Astrocyte (in vitro differentiated cells and primary cell): ENCODE results near the gene DRD2. TPM values are rescaled to one million over a fixed set of nuclear protein-coding genes. Genes with fewer than 3 reads are reported as not detected.

Experiments
- DNase-seq: peaks from one replicate; pipeline ENCODE4 v3.0.0-alpha.2; 2010; ENCODE audit warnings: low read depth
- FAIRE-seq: peaks from 2 replicates; lab custom pipeline; 2011; peaks lifted over from hg19 to GRCh38; lab: Jason Lieb, UNC
- H2AFZ ChIP-seq: 2 replicates; pipeline ENCODE4 v1.6.0; 2012; ENCODE audit warnings: low read depth, low read length, inconsistent platforms
- H3K27ac ChIP-seq: 2 replicates; pipeline ENCODE4 v1.5.1; 2011; ENCODE audit warnings: low read depth, low read length, inconsistent platforms
- H3K27me3 ChIP-seq: 2 replicates; pipeline ENCODE4 v1.6.0; 2011; ENCODE audit warnings: low read length, inconsistent platforms; ENCODE audit not compliant: insufficient read depth
- H3K36me3 ChIP-seq: 2 replicates; pipeline ENCODE4 v1.5.1; 2011; ENCODE audit warnings: low read length, inconsistent platforms; ENCODE audit not compliant: insufficient read depth
- H3K4me1 ChIP-seq: 2 replicates; pipeline ENCODE4 v1.5.1; 2011; ENCODE audit warnings: low read length, inconsistent platforms; ENCODE audit not compliant: insufficient read depth
- H3K4me2 ChIP-seq: 2 replicates; pipeline ENCODE4 v1.6.0; 2012; ENCODE audit warnings: low read length, inconsistent platforms
- H3K4me3 ChIP-seq: 2 replicates; pipeline ENCODE4 v1.5.1; 2011; ENCODE audit warnings: low read depth, mild to moderate bottlenecking, low read length, inconsistent platforms; ENCODE audit not compliant: insufficient read depth
- H3K79me2 ChIP-seq: 2 replicates; pipeline ENCODE4 v1.6.0; 2012; ENCODE audit warnings: mild to moderate bottlenecking, low read length, inconsistent platforms; ENCODE audit not compliant: insufficient read depth
- H3K9ac ChIP-seq: 2 replicates; pipeline ENCODE4 v1.6.0; 2012; ENCODE audit warnings: mild to moderate bottlenecking, low read length, inconsistent platforms
- H3K9me3 ChIP-seq: 2 replicates; pipeline ENCODE4 v1.5.1; 2012; ENCODE audit warnings: low read depth, mild to moderate bottlenecking, low read length, inconsistent platforms; ENCODE audit not compliant: insufficient read depth
- H4K20me1 ChIP-seq: 2 replicates; pipeline ENCODE4 v1.6.0; 2012; ENCODE audit warnings: low read length, inconsistent platforms; ENCODE audit not compliant: insufficient read depth
- H3K27ac Mint-ChIP-seq: one replicate; pipeline ENCODE4 v1.8.0; 2021; ENCODE audit warnings: mild to moderate bottlenecking, mixed read lengths; ENCODE audit not compliant: unreplicated experiment
- H3K27me3 Mint-ChIP-seq: one replicate; pipeline ENCODE4 v1.8.0; 2021; ENCODE audit warnings: low read depth, mixed read lengths; ENCODE audit not compliant: unreplicated experiment
- H3K36me3 Mint-ChIP-seq: one replicate; pipeline ENCODE4 v1.8.0; 2021; ENCODE audit warnings: low read depth, mixed read lengths; ENCODE audit not compliant: unreplicated experiment
- H3K4me1 Mint-ChIP-seq: one replicate; pipeline ENCODE4 v1.8.0; 2021; ENCODE audit warnings: low read depth, mixed read lengths; ENCODE audit not compliant: unreplicated experiment
- H3K4me3 Mint-ChIP-seq: one replicate; pipeline ENCODE4 v1.8.0; 2021; ENCODE audit warnings: mild to moderate bottlenecking, moderate library complexity, mixed read lengths; ENCODE audit not compliant: unreplicated experiment
- H3K9me3 Mint-ChIP-seq: one replicate; pipeline ENCODE4 v1.8.0; 2021; ENCODE audit warnings: mild to moderate bottlenecking, mixed read lengths; ENCODE audit not compliant: unreplicated experiment
- CTCF ChIP-seq: IDR thresholded peaks from 2 replicates; pipeline ENCODE4 v1.5.1; 2011; ENCODE audit warnings: low read depth, mild to moderate bottlenecking, inconsistent platforms, low read length, moderate library complexity; ENCODE audit not compliant: insufficient read depth
- EZH2 ChIP-seq: IDR thresholded peaks from 2 replicates; pipeline ENCODE4 v1.6.1; 2012; ENCODE audit warnings: mild to moderate bottlenecking, low read length, inconsistent platforms; ENCODE audit not compliant: insufficient read depth
- total RNA-seq: library from RNA; stranded (reverse); gene quantifications from 2 replicates; pipeline ENCODE4 v1.2.1, GENCODE V29; 2021

Gene DRD2
- total RNA-seq, 1 donor from 2014 or later = not detected

- Histone ChIP-seq H2AFZ (no peak overlapping the region), H3K27me3 (peaks cover 23% of the 10 kb centered on the region), H3K79me2 (no peaks in the 10 kb centered on the region), H3K9me3 (no peaks in the 10 kb centered on the region), H3K4me1 (no peaks in the 10 kb centered on the region), H3K4me2 (no peak overlapping the region), H3K9ac (no peak overlapping the region), H3K27ac (no peak overlapping the region), H4K20me1 (no peaks in the 10 kb centered on the region), H3K36me3 (no peaks in the 10 kb centered on the region), H3K4me3 (no peak overlapping the region)
- Mint-ChIP-seq H3K9me3 (peaks cover 6% of the 10 kb centered on the region), H3K27me3 (peaks cover 63% of the 10 kb centered on the region), H3K27ac (no peak overlapping the region), H3K36me3 (no peaks in the 10 kb centered on the region), H3K4me3 (no peak overlapping the region), H3K4me1 (peaks cover 3% of the 10 kb centered on the region)
- DNase-seq (no peak), FAIRE-seq (no peak)
- no peak for TF ChIP-seq EZH2
- no peak for TF ChIP-seq CTCF
Measured at GRCh38 chr11:113467545-113467944, 7.7 kb downstream of the DRD2 start.

DNA sequence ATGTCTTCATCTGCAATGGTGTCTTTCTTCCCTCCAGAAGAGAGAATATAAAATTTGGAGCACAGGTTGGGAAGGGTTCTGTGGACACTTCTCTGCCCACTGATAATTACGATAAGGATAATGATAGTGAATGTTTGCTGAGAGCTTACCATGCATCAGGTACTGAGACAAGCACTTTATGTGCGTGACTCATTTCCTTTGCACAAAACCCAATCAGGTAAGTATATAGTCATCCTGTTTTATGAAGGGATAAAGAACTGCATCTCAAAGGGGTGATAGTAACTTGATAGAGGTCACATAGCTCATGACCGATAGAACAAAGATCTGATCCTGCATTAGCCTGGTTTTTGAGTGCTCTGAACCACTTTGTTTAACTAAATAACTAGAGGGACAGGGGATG is 9.4 kb downstream of the DRD2 start:
- H2AFZ ChIP-seq = no peak overlapping the region
- Mint-ChIP-seq H3K27ac (no peak overlapping the region), H3K4me3 (no peak overlapping the region), H3K9me3 (peaks cover 6% of the 10 kb centered on the region), H3K36me3 (no peaks in the 10 kb centered on the region), H3K4me1 (peaks cover 3% of the 10 kb centered on the region), H3K27me3 (peaks cover 64% of the 10 kb centered on the region)
- no peaks in the 10 kb centered on the region for H3K4me1 ChIP-seq
- no peak overlapping the region for H3K27ac ChIP-seq
- H3K4me3 ChIP-seq = no peak overlapping the region
- no peak for FAIRE-seq
- no peaks in the 10 kb centered on the region for H3K36me3 ChIP-seq
- no peak overlapping the region for H3K9ac ChIP-seq
- DNase-seq = no peak
- peaks cover 14% of the 10 kb centered on the region for H3K27me3 ChIP-seq
- no peaks in the 10 kb centered on the region for H3K79me2 ChIP-seq
- no peaks in the 10 kb centered on the region for H3K9me3 ChIP-seq
- H4K20me1 ChIP-seq = no peaks in the 10 kb centered on the region
- no peak overlapping the region for H3K4me2 ChIP-seq
- TF ChIP-seq CTCF (no peak), EZH2 (no peak)

DNA sequence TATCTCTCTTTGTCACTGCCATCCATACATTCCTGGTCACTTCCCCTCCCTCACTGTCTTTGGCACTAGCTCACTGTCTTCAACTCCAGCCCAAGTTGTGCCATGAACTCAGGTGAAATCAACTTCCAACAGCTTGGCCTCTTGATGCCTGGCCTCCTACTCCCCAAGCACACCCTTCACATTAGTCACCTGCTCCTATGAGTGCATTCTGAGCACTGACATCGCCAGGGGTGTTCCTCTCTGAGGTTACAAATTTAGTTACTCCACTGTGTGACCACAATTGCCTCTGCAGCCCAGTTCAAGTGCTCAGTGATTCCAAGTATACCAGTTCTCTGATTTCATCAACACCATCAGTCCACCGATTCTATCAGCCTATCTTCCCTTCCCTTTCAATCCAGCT is 10.8 kb downstream of the DRD2 start:
- TF ChIP-seq CTCF = no peak
- no peak for TF ChIP-seq EZH2
- Histone ChIP-seq H3K9me3 (no peaks in the 10 kb centered on the region), H3K27ac (no peak overlapping the region), H3K4me2 (no peak overlapping the region), H3K27me3 (peaks cover 18% of the 10 kb centered on the region), H3K4me1 (no peaks in the 10 kb centered on the region), H3K36me3 (no peaks in the 10 kb centered on the region), H3K79me2 (no peaks in the 10 kb centered on the region), H3K9ac (no peak overlapping the region), H4K20me1 (no peaks in the 10 kb centered on the region), H2AFZ (no peak overlapping the region), H3K4me3 (no peak overlapping the region)
- FAIRE-seq = no peak
- no peaks in the 10 kb centered on the region for H3K36me3 Mint-ChIP-seq
- H3K27ac Mint-ChIP-seq = no peak overlapping the region
- H3K27me3 Mint-ChIP-seq = peaks cover 66% of the 10 kb centered on the region
- no peak for DNase-seq
- H3K9me3 Mint-ChIP-seq = peaks cover 6% of the 10 kb centered on the region
- H3K4me3 Mint-ChIP-seq = no peak overlapping the region
- peaks cover 3% of the 10 kb centered on the region for H3K4me1 Mint-ChIP-seq
